GM23338 (cell line): ENCODE measurements around the gene DPPA4. TPM values are rescaled to one million over a fixed set of nuclear protein-coding genes. Genes with fewer than 3 reads are reported as not detected.
A peak's percentile ranks its signal among the peaks of the same experiment; 100 is the strongest.

Experiments used
- ATAC-seq: fragments of 200-7000 bp; cut with Tn5 transposase; 3 replicates; pipeline ENCODE4 v1.9.1; 2020
- DNase-seq: peaks from one replicate; pipeline ENCODE4 v3.0.0-alpha.2; 2015; ENCODE audit warnings: low spot score
- H2AFZ ChIP-seq: fragments of 200-600 bp; sonication (generic); 2 replicates; pipeline ENCODE4 v1.8.0; 2016; ENCODE audit warnings: antibody characterized with exemption, mild to moderate bottlenecking, moderate library complexity
- H3F3A ChIP-seq: fragments of 200-600 bp; sonication (generic); replicated peaks from 2 replicates; pipeline ENCODE4 v1.8.0; 2017; ENCODE audit warnings: antibody characterized with exemption, mixed run types, low read depth
- H3K27ac ChIP-seq: fragments of 200-600 bp; sonication (generic); 2 replicates; pipeline ENCODE4 v1.6.1; 2016; ENCODE audit warnings: low read depth
- H3K27me3 ChIP-seq: fragments of 200-600 bp; sonication (generic); 2 replicates; pipeline ENCODE4 v1.8.0; 2016; ENCODE audit warnings: mild to moderate bottlenecking, mixed run types, moderate library complexity; ENCODE audit not compliant: insufficient read depth
- H3K36me3 ChIP-seq: fragments of 200-600 bp; sonication (generic); 2 replicates; pipeline ENCODE4 v1.8.0; 2016; ENCODE audit warnings: mild to moderate bottlenecking; ENCODE audit not compliant: insufficient read depth
- H3K4me1 ChIP-seq: fragments of 200-600 bp; sonication (generic); 2 replicates; pipeline ENCODE4 v1.8.0; 2016; ENCODE audit warnings: mild to moderate bottlenecking, moderate library complexity; ENCODE audit not compliant: insufficient read depth
- H3K4me2 ChIP-seq: fragments of 200-600 bp; sonication (generic); 2 replicates; pipeline ENCODE4 v1.7.1; 2017; ENCODE audit warnings: mixed run types
- H3K4me3 ChIP-seq: fragments of 200-600 bp; sonication (generic); 2 replicates; pipeline ENCODE4 v1.6.1; 2016; ENCODE audit warnings: mixed run types
- H3K79me2 ChIP-seq: fragments of 200-600 bp; sonication (generic); replicated peaks from 2 replicates; pipeline ENCODE4 v1.8.0; 2017; ENCODE audit warnings: mild to moderate bottlenecking; ENCODE audit not compliant: insufficient read depth
- H3K9me2 ChIP-seq: fragments of 200-600 bp; sonication (generic); 2 replicates; pipeline ENCODE4 v1.8.0; 2017; ENCODE audit not compliant: insufficient read depth
- H4K20me1 ChIP-seq: fragments of 200-600 bp; sonication (generic); replicated peaks from 2 replicates; pipeline ENCODE4 v1.8.0; 2017; ENCODE audit warnings: mild to moderate bottlenecking; ENCODE audit not compliant: insufficient read depth
- H3K27ac Mint-ChIP-seq: 2 replicates; pipeline ENCODE4 v1.8.0; 2020; ENCODE audit warnings: inconsistent platforms, mild to moderate bottlenecking, moderate library complexity, mixed read lengths
- H3K27me3 Mint-ChIP-seq: 3 replicates; pipeline ENCODE4 v1.8.0; 2022; ENCODE audit warnings: low read depth, mild to moderate bottlenecking, moderate library complexity, mixed read lengths, inconsistent platforms; ENCODE audit not compliant: insufficient read depth, poor library complexity
- H3K36me3 Mint-ChIP-seq: 3 replicates; pipeline ENCODE4 v1.8.0; 2021; ENCODE audit warnings: low read depth, mild to moderate bottlenecking, inconsistent platforms, moderate library complexity, mixed read lengths
- H3K4me1 Mint-ChIP-seq: 3 replicates; pipeline ENCODE4 v1.8.0; 2020; ENCODE audit warnings: mild to moderate bottlenecking, inconsistent platforms, mixed read lengths
- H3K4me3 Mint-ChIP-seq: 3 replicates; pipeline ENCODE4 v1.8.0; 2021; ENCODE audit warnings: moderate library complexity, mild to moderate bottlenecking, inconsistent platforms, mixed read lengths
- H3K9me3 Mint-ChIP-seq: 3 replicates; pipeline ENCODE4 v1.8.0; 2020; ENCODE audit warnings: moderate library complexity, mild to moderate bottlenecking, inconsistent platforms, mixed read lengths
- CREB1 ChIP-seq: fragments of 250-450 bp; sonication (Bioruptor Pico); IDR thresholded peaks from 2 replicates; pipeline ENCODE4 v1.5.0; 2020; ENCODE audit warnings: low read depth, mild to moderate bottlenecking, moderate library complexity
- CTCF ChIP-seq, 2 experiments: fragments of 200-600 bp in 1 of 2; sonication (generic) in 1 of 2; conservative IDR thresholded peaks; 2 replicates each; pipeline versions ENCODE4 v1.5.1 to v1.6.1; 2016 to 2017; ENCODE audit warnings: antibody characterized with exemption in 2 of 2, low read depth in 2 of 2, mild to moderate bottlenecking in 2 of 2, moderate library complexity in 1 of 2
- EZH2 ChIP-seq: fragments of 200-600 bp; sonication (generic); IDR thresholded peaks from one replicate; pipeline ENCODE4 v1.8.0; 2017; ENCODE audit warnings: antibody characterized with exemption, mild to moderate bottlenecking, low read depth; ENCODE audit not compliant: unreplicated experiment
- EZH2phosphoT487 ChIP-seq: fragments of 200-600 bp; sonication (generic); IDR thresholded peaks from one replicate; pipeline ENCODE4 v1.8.1; 2018; ENCODE audit warnings: antibody characterized with exemption; ENCODE audit not compliant: unreplicated experiment
- JUNB ChIP-seq: IDR thresholded peaks from one replicate; pipeline ENCODE4 v1.6.1; 2016; ENCODE audit warnings: antibody characterized with exemption; ENCODE audit not compliant: unreplicated experiment
- NANOG ChIP-seq: IDR thresholded peaks from 2 replicates; pipeline ENCODE4 v1.6.1; 2016; ENCODE audit warnings: antibody characterized with exemption, borderline replicate concordance
- POLR2AphosphoS5 ChIP-seq: IDR thresholded peaks from 2 replicates; pipeline ENCODE4 v1.6.1; 2016; ENCODE audit warnings: antibody characterized with exemption, low read depth
- STAT1 ChIP-seq: IDR thresholded peaks from one replicate; pipeline ENCODE4 v1.6.1; 2016; ENCODE audit warnings: antibody characterized with exemption; ENCODE audit not compliant: unreplicated experiment
- ZNF114 ChIP-seq: fragments of 250-450 bp; sonication (Bioruptor Pico); IDR thresholded peaks from 2 replicates; pipeline ENCODE4 v1.5.0; 2020; ENCODE audit warnings: mild to moderate bottlenecking, moderate library complexity
- ZNF331 ChIP-seq: fragments of 250-450 bp; sonication (Bioruptor Pico); IDR thresholded peaks from 2 replicates; pipeline ENCODE4 v1.5.0; 2020; ENCODE audit warnings: low read depth, mild to moderate bottlenecking, moderate library complexity
- ZNF462 ChIP-seq: fragments of 250-450 bp; sonication (Bioruptor Pico); IDR thresholded peaks from 2 replicates; pipeline ENCODE4 v1.5.0; 2020; ENCODE audit warnings: mild to moderate bottlenecking, moderate library complexity
- polyA plus RNA-seq: library from polyadenylated mRNA; unstranded; fragments of >200 nt; fragmentation: Nextera tagmentation; extraction: Ambion mirVana; gene quantifications from 2 replicates; pipeline ENCODE4 v1.2.1, GENCODE V29; 2016
- total RNA-seq: library from RNA; depleted of rRNA; stranded (reverse); fragments of >200 nt; shearing (Covaris generic); gene quantifications from 2 replicates; pipeline ENCODE4 v1.2.3, GENCODE V29; 2014
- TF ChIP-seq, protein P1 (sequence below): IDR thresholded peaks from 2 replicates; pipeline ENCODE4 v1.6.1; 2016; ENCODE audit warnings: antibody characterized with exemption
- TF ChIP-seq, protein P2 (sequence below): IDR thresholded peaks from one replicate; pipeline ENCODE4 v1.6.1; 2018; ENCODE audit warnings: antibody characterized with exemption; ENCODE audit not compliant: unreplicated experiment

Gene DPPA4
- total and polyA plus RNA-seq, 2 experiments from 2014 or later, result 546 to 878 TPM

GRCh38 chr3:109346770-109347295 is 9.5 kb upstream of the DPPA4 start:
- no peak for DNase-seq
- H3K36me3 ChIP-seq, result peaks cover 10% of the 10 kb centered on the region; the same call in 1 of the 2 replicates
- H3K4me1 ChIP-seq, result peaks cover 39% of the 10 kb centered on the region
- no peak overlapping the region for H3K4me3 Mint-ChIP-seq
- H3F3A ChIP-seq, result no peaks in the 10 kb centered on the region; the same call in 1 of the 2 replicates
- no peaks in the 10 kb centered on the region for H3K9me2 ChIP-seq
- no peaks in the 10 kb centered on the region for H4K20me1 ChIP-seq
- H3K27me3 ChIP-seq, result no peaks in the 10 kb centered on the region
- H3K9me3 Mint-ChIP-seq, result peaks cover 3% of the 10 kb centered on the region; the same call in 1 of the 3 replicates
- H3K27ac Mint-ChIP-seq, result no peak overlapping the region; the same call in 1 of the 2 replicates
- no peak overlapping the region for H3K4me2 ChIP-seq
- no peak overlapping the region for H2AFZ ChIP-seq
- no peak for TF ChIP-seq STAT1
- TF ChIP-seq EZH2phosphoT487, result no peak
- no peak for TF ChIP-seq POLR2AphosphoS5
- TF ChIP-seq CTCF (conservative IDR thresholded peaks at IDR 0.05; ENCODE audit: low read depth in 2 of 2), result no peak
- no peak for TF ChIP-seq EZH2
- TF ChIP-seq NANOG, result no peak
- TF ChIP-seq, protein P1, sequence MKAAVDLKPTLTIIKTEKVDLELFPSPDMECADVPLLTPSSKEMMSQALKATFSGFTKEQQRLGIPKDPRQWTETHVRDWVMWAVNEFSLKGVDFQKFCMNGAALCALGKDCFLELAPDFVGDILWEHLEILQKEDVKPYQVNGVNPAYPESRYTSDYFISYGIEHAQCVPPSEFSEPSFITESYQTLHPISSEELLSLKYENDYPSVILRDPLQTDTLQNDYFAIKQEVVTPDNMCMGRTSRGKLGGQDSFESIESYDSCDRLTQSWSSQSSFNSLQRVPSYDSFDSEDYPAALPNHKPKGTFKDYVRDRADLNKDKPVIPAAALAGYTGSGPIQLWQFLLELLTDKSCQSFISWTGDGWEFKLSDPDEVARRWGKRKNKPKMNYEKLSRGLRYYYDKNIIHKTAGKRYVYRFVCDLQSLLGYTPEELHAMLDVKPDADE, result no peak
- TF ChIP-seq ZNF114 (CRISPR knock-in tag), result no peak
- TF ChIP-seq, protein P2, sequence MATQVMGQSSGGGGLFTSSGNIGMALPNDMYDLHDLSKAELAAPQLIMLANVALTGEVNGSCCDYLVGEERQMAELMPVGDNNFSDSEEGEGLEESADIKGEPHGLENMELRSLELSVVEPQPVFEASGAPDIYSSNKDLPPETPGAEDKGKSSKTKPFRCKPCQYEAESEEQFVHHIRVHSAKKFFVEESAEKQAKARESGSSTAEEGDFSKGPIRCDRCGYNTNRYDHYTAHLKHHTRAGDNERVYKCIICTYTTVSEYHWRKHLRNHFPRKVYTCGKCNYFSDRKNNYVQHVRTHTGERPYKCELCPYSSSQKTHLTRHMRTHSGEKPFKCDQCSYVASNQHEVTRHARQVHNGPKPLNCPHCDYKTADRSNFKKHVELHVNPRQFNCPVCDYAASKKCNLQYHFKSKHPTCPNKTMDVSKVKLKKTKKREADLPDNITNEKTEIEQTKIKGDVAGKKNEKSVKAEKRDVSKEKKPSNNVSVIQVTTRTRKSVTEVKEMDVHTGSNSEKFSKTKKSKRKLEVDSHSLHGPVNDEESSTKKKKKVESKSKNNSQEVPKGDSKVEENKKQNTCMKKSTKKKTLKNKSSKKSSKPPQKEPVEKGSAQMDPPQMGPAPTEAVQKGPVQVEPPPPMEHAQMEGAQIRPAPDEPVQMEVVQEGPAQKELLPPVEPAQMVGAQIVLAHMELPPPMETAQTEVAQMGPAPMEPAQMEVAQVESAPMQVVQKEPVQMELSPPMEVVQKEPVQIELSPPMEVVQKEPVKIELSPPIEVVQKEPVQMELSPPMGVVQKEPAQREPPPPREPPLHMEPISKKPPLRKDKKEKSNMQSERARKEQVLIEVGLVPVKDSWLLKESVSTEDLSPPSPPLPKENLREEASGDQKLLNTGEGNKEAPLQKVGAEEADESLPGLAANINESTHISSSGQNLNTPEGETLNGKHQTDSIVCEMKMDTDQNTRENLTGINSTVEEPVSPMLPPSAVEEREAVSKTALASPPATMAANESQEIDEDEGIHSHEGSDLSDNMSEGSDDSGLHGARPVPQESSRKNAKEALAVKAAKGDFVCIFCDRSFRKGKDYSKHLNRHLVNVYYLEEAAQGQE, result no peak
- no peak for TF ChIP-seq ZNF462 (CRISPR knock-in tag)
- no peak for TF ChIP-seq ZNF331 (CRISPR knock-in tag)
- TF ChIP-seq JUNB, result no peak
- no peak for TF ChIP-seq CREB1 (CRISPR knock-in tag)
- peak overlapping the region; percentile 19; the same call in 1 of the 2 replicates for H3K27ac ChIP-seq
- H3K79me2 ChIP-seq, result peaks cover 63% of the 10 kb centered on the region
- H3K36me3 Mint-ChIP-seq, result peaks cover 75% of the 10 kb centered on the region
- H3K4me3 ChIP-seq, result no peak overlapping the region
- peaks cover 4% of the 10 kb centered on the region for H3K27me3 Mint-ChIP-seq
- ATAC-seq, result no peak
- peaks cover 36% of the 10 kb centered on the region for H3K4me1 Mint-ChIP-seq
